ENCODE measurements around the gene HP1BP3. TPM values are rescaled to one million over a fixed set of nuclear protein-coding genes. Genes with fewer than 3 reads are reported as not detected.
"Not testable (repeated sequence)": the region's sequence is repeated elsewhere in the genome, so short reads cannot be mapped to it uniquely, and the experiment has no call there.

The HP1BP3 gene
- total RNA-seq, 1 donor from 2014 or later: 267 TPM

- DNase-seq (ENCODE audit: extremely low spot score in 2 of 2): peak in 1 of 2 donors; percentile 82
- no peak for TF ChIP-seq POLR2AphosphoS5 (IDR thresholded peaks at IDR 0.05; ENCODE audit: insufficient read depth in 1 of 2, low read depth in 1 of 2)
- no peak for TF ChIP-seq POLR2A (IDR thresholded peaks at IDR 0.05)
- no peak for TF ChIP-seq CTCF (IDR thresholded peaks at IDR 0.05)
- H3K36me3 ChIP-seq: no peaks in the 10 kb centered on the region
- intact Hi-C loops (cut with DNase I): no loop called here
- H3K27me3 ChIP-seq: no peaks in the 10 kb centered on the region
- no peak overlapping the region for H3K27ac ChIP-seq
- H3K9me3 ChIP-seq: no peaks in the 10 kb centered on the region
- H3K4me3 ChIP-seq: no peak overlapping the region
- no peaks in the 10 kb centered on the region for H3K4me1 ChIP-seq
Measured at GRCh38 chr1:20721117-20722061, 65.7 kb downstream of the HP1BP3 start.

GRCh38 chr1:20720631-20721091, 66.4 kb downstream of the HP1BP3 start:
- no peak for DNase-seq (ENCODE audit: extremely low spot score in 2 of 2)
- H3K9me3 ChIP-seq: no peaks in the 10 kb centered on the region
- H3K4me3 ChIP-seq: no peak overlapping the region
- no peak for TF ChIP-seq CTCF (IDR thresholded peaks at IDR 0.05)
- no peak for TF ChIP-seq POLR2AphosphoS5 (IDR thresholded peaks at IDR 0.05; ENCODE audit: insufficient read depth in 1 of 2, low read depth in 1 of 2)
- no peak for TF ChIP-seq POLR2A (IDR thresholded peaks at IDR 0.05)
- intact Hi-C loops (cut with DNase I): no loop called here
- H3K27ac ChIP-seq: no peak overlapping the region
- no peaks in the 10 kb centered on the region for H3K27me3 ChIP-seq
- H3K4me1 ChIP-seq: no peaks in the 10 kb centered on the region
- no peaks in the 10 kb centered on the region for H3K36me3 ChIP-seq

- intact Hi-C loops (cut with DNase I): no loop called here
- no peaks in the 10 kb centered on the region for H3K9me3 ChIP-seq
- no peak overlapping the region for H3K4me3 ChIP-seq
- DNase-seq (ENCODE audit: extremely low spot score in 2 of 2): no peak
- no peak overlapping the region for H3K27ac ChIP-seq
- no peaks in the 10 kb centered on the region for H3K4me1 ChIP-seq
- H3K36me3 ChIP-seq: no peaks in the 10 kb centered on the region
- TF ChIP-seq CTCF (IDR thresholded peaks at IDR 0.05): no peak
- no peaks in the 10 kb centered on the region for H3K27me3 ChIP-seq
Measured at GRCh38 chr1:20719871-20720620, 67.1 kb downstream of the HP1BP3 start.

- intact Hi-C loops (cut with DNase I): no loop called here
Measured at GRCh38 chr1:20719261-20719660, 67.8 kb downstream of the HP1BP3 start.

GRCh38 chr1:20718343-20718882, 68.7 kb downstream of the HP1BP3 start:
- H3K4me3 ChIP-seq: peak overlapping the region; percentile 43 to 65
- DNase-seq (ENCODE audit: extremely low spot score in 2 of 2); intact Hi-C loops (cut with DNase I); H3K27me3 ChIP-seq; H3K36me3 ChIP-seq; H3K9me3 ChIP-seq; H3K27ac ChIP-seq; H3K4me1 ChIP-seq: not testable (repeated sequence)

More at GRCh38 chr1:20719261-20719660, 67.8 kb downstream of the HP1BP3 start:
- Histone ChIP-seq H3K36me3 (no peaks in the 10 kb centered on the region), H3K4me3 (no peak overlapping the region), H3K4me1 (no peaks in the 10 kb centered on the region), H3K9me3 (no peaks in the 10 kb centered on the region), H3K27me3 (no peaks in the 10 kb centered on the region), H3K27ac (no peak overlapping the region)
- no peak for TF ChIP-seq POLR2A (IDR thresholded peaks at IDR 0.05)
- no peak for DNase-seq (ENCODE audit: extremely low spot score in 2 of 2)
